Skeletal muscle tissue (tissue), 4 donors: ENCODE measurements around the gene NIPSNAP2. TPM values are rescaled to one million over a fixed set of nuclear protein-coding genes. Genes with fewer than 3 reads are reported as not detected.

Experiments used
- H3K27ac ChIP-seq: one replicate; pipeline ENCODE4 v1.7.0; 2013; ENCODE audit warnings: mild to moderate bottlenecking, low read depth, low read length, inconsistent platforms
- H3K27me3 ChIP-seq, 3 donors: one replicate each; pipeline ENCODE4 v1.7.0; 2013; ENCODE audit warnings: low read length in 3 of 3; ENCODE audit not compliant: control insufficient read depth in 3 of 3, insufficient read depth in 3 of 3
- H3K36me3 ChIP-seq, 3 donors: one replicate each; pipeline ENCODE4 v1.7.0; 2013; ENCODE audit warnings: low read length in 3 of 3; ENCODE audit not compliant: control insufficient read depth in 3 of 3, insufficient read depth in 3 of 3
- H3K4me1 ChIP-seq, 3 donors: one replicate each; pipeline ENCODE4 v1.7.0; 2013; ENCODE audit warnings: low read length in 3 of 3, mild to moderate bottlenecking in 3 of 3; ENCODE audit not compliant: control insufficient read depth in 3 of 3, insufficient read depth in 3 of 3
- H3K4me3 ChIP-seq, 3 donors: one replicate each; pipeline ENCODE4 v1.7.0; 2013; ENCODE audit warnings: low read length in 3 of 3
- H3K9ac ChIP-seq, 3 donors: one replicate each; pipeline ENCODE4 v1.7.0; 2013; ENCODE audit warnings: low read length in 3 of 3, mild to moderate bottlenecking in 3 of 3, moderate library complexity in 2 of 3, low read depth in 1 of 3
- H3K9me3 ChIP-seq, 3 donors: one replicate each; pipeline ENCODE4 v1.7.0; 2013; ENCODE audit warnings: low read length in 3 of 3; ENCODE audit not compliant: control insufficient read depth in 3 of 3
- total RNA-seq: library from RNA; depleted of rRNA; stranded (reverse); fragments of >200 nt; gene quantifications from one replicate; pipeline ENCODE4 v1.2.3, GENCODE V29; 2014
- donor health status: Osteomylitis.

Gene NIPSNAP2
- total RNA-seq, 1 donor from 2014 or later: 56.4 TPM

- no peak overlapping the region for H3K9ac ChIP-seq
- H3K36me3 ChIP-seq: peaks cover 6 to 10% (median 7%) of the 10 kb centered on the region in 3 donors
- H3K9me3 ChIP-seq: no peaks in the 10 kb centered on the region
- no peak overlapping the region for H3K4me3 ChIP-seq
- H3K27ac ChIP-seq: no peak overlapping the region
- H3K4me1 ChIP-seq: peaks cover 4 to 9% (median 7%) of the 10 kb centered on the region in 3 donors
- H3K27me3 ChIP-seq: no peaks in the 10 kb centered on the region
Observed at GRCh38 chr7:55953707-55954475, 10.5 kb upstream of the NIPSNAP2 start.

GRCh38 chr7:55957190-55957589 is 7.2 kb upstream of the NIPSNAP2 start:
- H3K36me3 ChIP-seq: peaks cover 6 to 7% (median 6%) of the 10 kb centered on the region in 3 donors
- no peak overlapping the region for H3K27ac ChIP-seq
- H3K4me1 ChIP-seq: peaks cover under 1 to 5% (median 4%) of the 10 kb centered on the region in 3 donors
- H3K4me3 ChIP-seq: no peak overlapping the region
- H3K9me3 ChIP-seq: no peaks in the 10 kb centered on the region
- no peaks in the 10 kb centered on the region for H3K27me3 ChIP-seq
- H3K9ac ChIP-seq: no peak overlapping the region

- Histone ChIP-seq H3K36me3 (no peaks in the 10 kb centered on the region), H3K9me3 (no peaks in the 10 kb centered on the region), H3K27me3 (no peaks in the 10 kb centered on the region), H3K4me3 (no peak overlapping the region), H3K9ac (no peak overlapping the region), H3K4me1 (peaks cover 17 to 25% (median 20%) of the 10 kb centered on the region in 3 donors), H3K27ac (no peak overlapping the region)
Observed at GRCh38 chr7:55962014-55962413, 2.4 kb upstream of the NIPSNAP2 start.

GRCh38 chr7:55963584-55964168 is 709 bp upstream of the NIPSNAP2 start:
- H3K4me3 ChIP-seq: peak overlapping the region; percentile 69 to 73 (median 72)
- peaks cover 24 to 30% (median 28%) of the 10 kb centered on the region in 3 donors for H3K4me1 ChIP-seq
- H3K9ac ChIP-seq: peak overlapping the region; percentile 71 to 84 (median 79)
- peak overlapping the region; percentile 66 for H3K27ac ChIP-seq
- no peaks in the 10 kb centered on the region for H3K36me3 ChIP-seq
- no peaks in the 10 kb centered on the region for H3K9me3 ChIP-seq
- no peaks in the 10 kb centered on the region for H3K27me3 ChIP-seq

GRCh38 chr7:55965100-55965470 is 700 bp downstream of the NIPSNAP2 start:
- H3K27ac ChIP-seq: peak overlapping the region; percentile 92
- peak overlapping the region; percentile 93 to 96 (median 93) for H3K9ac ChIP-seq
- peaks cover 0 to 6% (median 4%) of the 10 kb centered on the region in 3 donors for H3K36me3 ChIP-seq
- no peaks in the 10 kb centered on the region for H3K27me3 ChIP-seq
- H3K4me3 ChIP-seq: peak overlapping the region; percentile 84 to 88 (median 84)
- no peaks in the 10 kb centered on the region for H3K9me3 ChIP-seq
- peaks cover 32 to 40% (median 39%) of the 10 kb centered on the region in 3 donors for H3K4me1 ChIP-seq

- Histone ChIP-seq H3K4me1 (peaks cover 38 to 48% (median 47%) of the 10 kb centered on the region in 3 donors), H3K27ac (peak overlapping the region; percentile 92)
Observed at GRCh38 chr7:55965805-55966421, 1.5 kb downstream of the NIPSNAP2 start.

GRCh38 chr7:55966851-55967250 is 2.5 kb downstream of the NIPSNAP2 start:
- peak overlapping the region in 2 of 3 donors; percentile 49 to 84 for H3K4me3 ChIP-seq
- peak overlapping the region; percentile 92 for H3K27ac ChIP-seq

More at GRCh38 chr7:55965805-55966421, 1.5 kb downstream of the NIPSNAP2 start:
- Histone ChIP-seq H3K36me3 (peaks cover 0 to 6% (median 4%) of the 10 kb centered on the region in 3 donors), H3K9me3 (no peaks in the 10 kb centered on the region), H3K27me3 (no peaks in the 10 kb centered on the region), H3K9ac (peak overlapping the region; percentile 93 to 96 (median 93)), H3K4me3 (peak overlapping the region; percentile 84 to 88 (median 84))

GRCh38 chr7:55969391-55969790 is 5.0 kb downstream of the NIPSNAP2 start:
- Histone ChIP-seq H3K9ac (peak overlapping the region in 2 of 3 donors; percentile 13 to 62), H3K9me3 (no peaks in the 10 kb centered on the region), H3K4me3 (peak overlapping the region in 2 of 3 donors; percentile 35 to 43), H3K27me3 (no peaks in the 10 kb centered on the region), H3K4me1 (peaks cover 38 to 60% (median 55%) of the 10 kb centered on the region in 3 donors), H3K27ac (peak overlapping the region; percentile 62), H3K36me3 (peaks cover 0 to 6% (median 4%) of the 10 kb centered on the region in 3 donors)

More at GRCh38 chr7:55966851-55967250, 2.5 kb downstream of the NIPSNAP2 start:
- Histone ChIP-seq H3K36me3 (peaks cover 0 to 6% (median 4%) of the 10 kb centered on the region in 3 donors), H3K27me3 (no peaks in the 10 kb centered on the region), H3K4me1 (peaks cover 38 to 55% (median 53%) of the 10 kb centered on the region in 3 donors), H3K9me3 (no peaks in the 10 kb centered on the region), H3K9ac (peak overlapping the region; percentile 6 to 96 (median 23))

GRCh38 chr7:55970561-55970960 is 6.2 kb downstream of the NIPSNAP2 start:
- Histone ChIP-seq H3K36me3 (peaks cover 0 to 6% (median 4%) of the 10 kb centered on the region in 3 donors), H3K4me1 (peaks cover 39 to 65% (median 52%) of the 10 kb centered on the region in 3 donors), H3K9ac (peak overlapping the region in 2 of 3 donors; percentile 42 to 78), H3K27me3 (no peaks in the 10 kb centered on the region), H3K27ac (peak overlapping the region; percentile 88), H3K4me3 (peak overlapping the region; percentile 15 to 52 (median 47)), H3K9me3 (no peaks in the 10 kb centered on the region)
